HuH-7 (cell line): ENCODE measurements around the gene FAM222B.
A peak's percentile ranks its signal among the peaks of the same experiment; 100 is the strongest.
"Not testable (repeated sequence)": the region's sequence is repeated elsewhere in the genome, so short reads cannot be mapped to it uniquely, and the experiment has no call there.

ENCODE experiments used
- DNase-seq: peaks from one replicate; pipeline ENCODE4 v3.0.0; 2011; ENCODE audit warnings: low spot score

The FAM222B gene

GRCh38 chr17:28842282-28843012, at the start of gene FAM222B:
Gene FAM222B, minus strand, starts transcription at chr17:28842790. Its CDS starts 76,123 bp downstream, at chr17:28766667.
- DNase-seq: peak; percentile 98

GRCh38 chr17:28892024-28892423, 49.4 kb upstream of the FAM222B start:
- no peak for DNase-seq

GRCh38 chr17:28891201-28891600, 48.6 kb upstream of the FAM222B start:
- DNase-seq: no peak

GRCh38 chr17:28889996-28890395, 47.4 kb upstream of the FAM222B start:
- DNase-seq: no peak

- no peak for DNase-seq
Observed at GRCh38 chr17:28888832-28889231, 46.2 kb upstream of the FAM222B start.

- no peak for DNase-seq
Observed at GRCh38 chr17:28887871-28888471, 45.4 kb upstream of the FAM222B start.

- no peak for DNase-seq
Observed at GRCh38 chr17:28885951-28886350, 43.4 kb upstream of the FAM222B start.

GRCh38 chr17:28885363-28885762, 42.8 kb upstream of the FAM222B start:
- no peak for DNase-seq

- no peak for DNase-seq
Observed at GRCh38 chr17:28883967-28884702, 41.5 kb upstream of the FAM222B start.

- DNase-seq: no peak
Observed at GRCh38 chr17:28882154-28882895, 39.7 kb upstream of the FAM222B start.

- DNase-seq: no peak
Observed at GRCh38 chr17:28881533-28882056, 39.0 kb upstream of the FAM222B start.

GRCh38 chr17:28880572-28880945, 38.0 kb upstream of the FAM222B start:
- no peak for DNase-seq

- DNase-seq: no peak
Observed at GRCh38 chr17:28879886-28880571, 37.4 kb upstream of the FAM222B start.

- DNase-seq: peak; percentile 81
Observed at GRCh38 chr17:28878981-28879380, 36.4 kb upstream of the FAM222B start.

- no peak for DNase-seq
Observed at GRCh38 chr17:28878158-28878910, 35.7 kb upstream of the FAM222B start.

GRCh38 chr17:28877150-28877711, 34.6 kb upstream of the FAM222B start:
- not testable (repeated sequence) for DNase-seq

GRCh38 chr17:28875848-28876550, 33.4 kb upstream of the FAM222B start:
- DNase-seq: no peak

GRCh38 chr17:28874750-28875149, 32.2 kb upstream of the FAM222B start:
- DNase-seq: no peak

GRCh38 chr17:28873839-28874238, 31.2 kb upstream of the FAM222B start:
- DNase-seq: no peak

- no peak for DNase-seq
Observed at GRCh38 chr17:28871056-28871579, 28.5 kb upstream of the FAM222B start.
